Measurements from ENCODE around the gene NUMB.

NUMB gene

GRCh38 chr14:73458183-73458976, at the start of gene NUMB:
NUMB (minus strand) TSS chr14:73458546; CDS start chr14:73355751, 102,795 bp downstream.
- peak; percentile 87 to 92 for DNase-seq (ENCODE audit: extremely low read depth in 1 of 2, low read depth in 1 of 2)

GRCh38 chr14:73503648-73504047, 45.3 kb upstream of the NUMB start:
- no peak for DNase-seq (ENCODE audit: extremely low read depth in 1 of 2, low read depth in 1 of 2)

GRCh38 chr14:73502017-73502619, 43.8 kb upstream of the NUMB start:
- no peak for DNase-seq (ENCODE audit: extremely low read depth in 1 of 2, low read depth in 1 of 2)

- DNase-seq (ENCODE audit: extremely low read depth in 1 of 2, low read depth in 1 of 2), result no peak
Observed at GRCh38 chr14:73500360-73500759, 42.0 kb upstream of the NUMB start.

GRCh38 chr14:73494593-73494992, 36.2 kb upstream of the NUMB start:
- DNase-seq (ENCODE audit: extremely low read depth in 1 of 2, low read depth in 1 of 2), result no peak

- no peak for DNase-seq (ENCODE audit: extremely low read depth in 1 of 2, low read depth in 1 of 2)
Observed at GRCh38 chr14:73492670-73493069, 34.3 kb upstream of the NUMB start.

- DNase-seq (ENCODE audit: extremely low read depth in 1 of 2, low read depth in 1 of 2), result no peak
Observed at GRCh38 chr14:73492043-73492552, 33.8 kb upstream of the NUMB start.

GRCh38 chr14:73491256-73492042, 33.1 kb upstream of the NUMB start:
- peak; percentile 21 to 46 for DNase-seq (ENCODE audit: extremely low read depth in 1 of 2, low read depth in 1 of 2)

- no peak for DNase-seq (ENCODE audit: extremely low read depth in 1 of 2, low read depth in 1 of 2)
Observed at GRCh38 chr14:73489481-73490175, 31.3 kb upstream of the NUMB start.

- DNase-seq (ENCODE audit: extremely low read depth in 1 of 2, low read depth in 1 of 2), result no peak
Observed at GRCh38 chr14:73478684-73479083, 20.3 kb upstream of the NUMB start.

- DNase-seq (ENCODE audit: extremely low read depth in 1 of 2, low read depth in 1 of 2), result no peak
Observed at GRCh38 chr14:73477618-73478266, 19.4 kb upstream of the NUMB start.

GRCh38 chr14:73476451-73476931, 18.1 kb upstream of the NUMB start:
- no peak for DNase-seq (ENCODE audit: extremely low read depth in 1 of 2, low read depth in 1 of 2)

- no peak for DNase-seq (ENCODE audit: extremely low read depth in 1 of 2, low read depth in 1 of 2)
Observed at GRCh38 chr14:73474952-73475351, 16.6 kb upstream of the NUMB start.

GRCh38 chr14:73472185-73473114, 14.1 kb upstream of the NUMB start:
- DNase-seq (ENCODE audit: extremely low read depth in 1 of 2, low read depth in 1 of 2), result no peak

- no peak for DNase-seq (ENCODE audit: extremely low read depth in 1 of 2, low read depth in 1 of 2)
Observed at GRCh38 chr14:73471582-73472184, 13.3 kb upstream of the NUMB start.

GRCh38 chr14:73468828-73469375, 10.6 kb upstream of the NUMB start:
- no peak for DNase-seq (ENCODE audit: extremely low read depth in 1 of 2, low read depth in 1 of 2)

- no peak for DNase-seq (ENCODE audit: extremely low read depth in 1 of 2, low read depth in 1 of 2)
Observed at GRCh38 chr14:73467800-73468199, 9.5 kb upstream of the NUMB start.

- DNase-seq (ENCODE audit: extremely low read depth in 1 of 2, low read depth in 1 of 2), result no peak
Observed at GRCh38 chr14:73467377-73467776, 9.0 kb upstream of the NUMB start.
